Measurements from ENCODE around the gene VIPR2.

- TF ChIP-seq EZH2phosphoT487 (IDR thresholded peaks at IDR 0.05) (no peak), EZH2 (IDR thresholded peaks at IDR 0.05) (no peak)
Observed at GRCh38 chr7:159048656-159049055, 96.0 kb downstream of the VIPR2 start.
